NCI-H748 (cell line): Measurements from ENCODE around the gene KHDC3L.
"Not testable (repeated sequence)": the region's sequence is repeated elsewhere in the genome, so short reads cannot be mapped to it uniquely, and the experiment has no call there.

Experiments used
- DNase-seq: peaks from one replicate; lab custom pipeline; 2025; ENCODE audit not compliant: unreplicated experiment; lab: John Stamatoyannopoulos, UW

KHDC3L gene

GRCh38 chr6:73369157-73369556, 6.7 kb downstream of the KHDC3L start:
- no peak for DNase-seq

DNA sequence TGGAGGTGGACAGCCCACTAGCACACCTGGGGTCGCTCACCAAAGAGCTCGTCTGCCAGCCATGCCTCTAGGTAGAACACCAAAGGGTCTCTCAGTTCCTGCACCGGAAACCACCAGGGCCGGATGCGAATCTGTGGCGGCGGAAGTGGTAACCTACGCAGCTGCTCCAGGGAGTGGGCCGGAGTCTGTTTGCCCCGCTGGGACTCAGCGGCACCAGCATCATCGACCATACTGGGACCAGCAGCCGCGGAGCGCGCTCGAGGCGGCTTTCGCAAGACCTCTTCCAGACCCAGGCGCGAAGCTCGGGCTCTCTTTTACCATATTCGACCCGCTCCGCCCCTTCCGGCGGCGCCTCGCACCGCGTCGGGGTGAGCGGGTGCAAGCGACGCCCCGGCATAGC, 7.1 kb downstream of the KHDC3L start, which contains the start of gene OOEP:
TSS of gene OOEP (minus strand) at position 335 of the 400 bp plus-strand sequence. CDS start at position 230, 105 bp downstream.
- no peak for DNase-seq

DNA sequence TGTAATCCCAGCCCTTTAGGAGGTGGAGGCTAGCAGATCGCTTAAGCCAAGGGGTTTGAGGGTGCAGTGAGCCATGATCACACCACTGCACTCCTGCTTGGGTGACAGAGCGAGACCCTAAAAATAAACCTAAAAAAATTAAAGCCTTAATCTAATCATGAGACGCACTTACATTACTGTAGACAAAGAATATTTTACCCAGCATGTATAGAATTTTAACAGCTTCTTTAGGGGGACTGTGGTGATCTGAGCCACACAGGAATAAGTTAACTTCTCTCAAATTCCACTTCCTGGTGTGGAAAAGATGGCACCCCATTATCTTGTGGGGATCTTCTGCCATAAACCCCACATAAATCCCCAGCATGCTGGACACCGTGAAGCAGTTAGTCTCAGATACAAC, 9.5 kb downstream of the KHDC3L start:
- DNase-seq, result no peak

- no peak for DNase-seq
Observed at GRCh38 chr6:73372516-73372915, 10.1 kb downstream of the KHDC3L start.

GRCh38 chr6:73375216-73375615, 12.8 kb downstream of the KHDC3L start:
- no peak for DNase-seq

- DNase-seq, result no peak
Observed at GRCh38 chr6:73377225-73377624, 14.8 kb downstream of the KHDC3L start.

GRCh38 chr6:73381531-73381930, 19.1 kb downstream of the KHDC3L start:
- DNase-seq, result not testable (repeated sequence)

DNA sequence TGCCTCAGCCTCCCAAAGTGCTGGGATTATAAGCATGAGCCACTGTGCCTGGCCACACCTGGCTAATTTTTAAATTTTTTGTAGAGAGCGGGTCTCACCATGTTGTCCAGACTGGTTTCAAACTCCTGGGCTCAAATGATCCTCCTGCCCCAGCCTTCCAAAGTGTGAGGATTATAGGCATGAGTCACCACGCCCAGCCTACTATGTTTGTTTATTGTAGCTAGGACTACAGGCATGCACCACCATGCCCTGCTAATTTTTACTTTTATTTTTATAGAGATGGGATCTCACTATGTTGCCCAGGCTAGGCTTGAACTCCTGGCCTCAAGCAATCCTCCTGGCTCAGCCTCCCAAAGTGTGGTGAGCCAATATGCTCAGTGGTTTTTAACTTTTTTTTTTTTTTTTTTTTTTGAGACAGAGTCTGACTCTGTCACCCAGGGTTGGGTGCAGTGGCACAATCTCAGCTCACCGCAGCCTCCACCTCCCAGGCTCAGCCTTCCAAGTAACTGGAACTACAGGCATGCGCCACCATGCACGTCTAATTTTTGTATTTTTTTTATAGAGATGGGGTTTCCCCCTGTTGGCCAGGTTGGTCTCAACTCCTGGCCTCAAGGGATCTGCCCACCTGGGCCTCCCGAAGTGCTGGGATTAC, 20.1 kb downstream of the KHDC3L start:
- DNase-seq, result no peak

DNA sequence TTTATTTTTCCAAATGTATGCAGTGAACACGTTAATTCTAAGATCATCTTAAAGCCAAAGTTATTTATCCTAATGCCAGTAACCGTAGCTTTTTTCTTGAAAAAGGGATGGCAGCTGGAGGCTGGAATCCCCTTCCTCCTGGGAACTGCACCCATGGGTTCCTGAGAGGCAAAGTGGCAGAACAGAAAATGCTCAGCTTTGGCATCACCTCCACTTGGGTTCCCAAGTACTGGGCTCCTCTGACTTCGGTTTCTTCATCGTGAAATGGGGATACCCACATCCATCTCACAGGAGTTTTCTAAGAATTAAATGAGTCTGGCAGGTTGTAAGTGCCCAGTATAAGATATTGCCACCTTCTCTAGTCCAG, 26.0 kb downstream of the KHDC3L start:
- DNase-seq, result peak; percentile 42

GRCh38 chr6:73388800-73389512, 26.5 kb downstream of the KHDC3L start:
- DNase-seq, result peak; percentile 71

DNA sequence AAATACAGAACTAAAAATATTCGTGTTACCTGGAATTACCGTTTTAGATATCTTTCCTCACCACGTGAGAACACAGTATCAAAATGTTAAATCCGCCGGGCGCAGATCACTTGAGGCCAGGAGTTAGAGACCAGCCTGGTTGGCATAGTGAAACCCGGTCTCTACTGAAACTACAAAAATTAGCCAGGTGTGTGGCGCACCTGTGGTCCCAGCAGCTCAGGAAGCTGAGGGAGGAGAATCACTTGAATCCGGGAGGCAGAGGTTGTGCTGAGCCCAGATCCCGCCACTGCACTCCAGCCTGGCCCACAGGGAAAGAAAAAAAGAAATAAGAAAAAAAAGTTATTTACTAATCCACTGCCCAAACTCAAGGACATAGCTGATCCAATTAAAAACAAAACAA, 27.4 kb downstream of the KHDC3L start:
- DNase-seq, result peak; percentile 27

DNA sequence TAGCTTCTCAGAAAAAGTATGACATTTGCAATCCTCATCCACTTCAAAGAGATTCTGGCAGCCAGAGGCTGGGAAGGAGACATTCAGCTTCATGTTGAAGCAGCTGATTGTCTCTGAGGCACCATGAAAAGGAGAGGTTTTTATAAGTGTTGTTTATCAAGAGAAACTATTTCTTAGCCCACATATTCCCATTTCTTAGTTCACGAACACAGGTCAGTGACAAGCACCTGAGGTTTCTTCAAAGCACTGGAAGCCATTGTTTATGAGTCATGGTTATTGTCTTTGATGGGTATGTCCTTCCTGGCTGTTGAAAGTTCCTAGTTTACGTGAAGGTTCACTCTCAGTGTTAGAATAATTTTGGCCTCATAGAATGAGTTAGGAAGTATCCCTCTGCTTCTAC, 29.2 kb downstream of the KHDC3L start:
- DNase-seq, result no peak

- DNase-seq, result peak; percentile 9
Observed at GRCh38 chr6:73392188-73392587, 29.7 kb downstream of the KHDC3L start.

DNA sequence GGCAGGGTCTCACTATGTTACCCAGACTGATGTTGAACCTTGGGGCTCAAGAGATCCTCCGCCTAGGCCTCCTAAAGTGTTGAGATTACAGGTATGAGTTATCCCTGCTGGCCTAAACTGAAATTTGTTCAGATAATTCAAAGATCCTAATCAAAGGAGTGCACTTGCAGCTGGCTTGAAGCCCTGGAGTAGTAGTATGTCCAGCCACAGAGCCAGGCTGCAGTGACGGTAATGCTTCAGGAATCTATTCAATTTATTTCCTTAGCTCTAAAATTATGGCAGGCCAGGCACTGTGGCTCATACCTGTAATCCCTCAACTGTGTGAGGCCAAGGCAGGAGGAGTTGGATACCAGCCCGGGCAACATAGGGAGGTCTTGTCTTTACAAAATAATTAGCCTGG, 30.8 kb downstream of the KHDC3L start:
- no peak for DNase-seq

- DNase-seq, result no peak
Observed at GRCh38 chr6:73394577-73395354, 32.3 kb downstream of the KHDC3L start, which contains the start of gene DDX43. TSS of gene DDX43 (plus strand) at chr6:73394828. CDS start at chr6:73394906, 78 bp downstream.

GRCh38 chr6:73395875-73396274, 33.4 kb downstream of the KHDC3L start:
- no peak for DNase-seq

DNA sequence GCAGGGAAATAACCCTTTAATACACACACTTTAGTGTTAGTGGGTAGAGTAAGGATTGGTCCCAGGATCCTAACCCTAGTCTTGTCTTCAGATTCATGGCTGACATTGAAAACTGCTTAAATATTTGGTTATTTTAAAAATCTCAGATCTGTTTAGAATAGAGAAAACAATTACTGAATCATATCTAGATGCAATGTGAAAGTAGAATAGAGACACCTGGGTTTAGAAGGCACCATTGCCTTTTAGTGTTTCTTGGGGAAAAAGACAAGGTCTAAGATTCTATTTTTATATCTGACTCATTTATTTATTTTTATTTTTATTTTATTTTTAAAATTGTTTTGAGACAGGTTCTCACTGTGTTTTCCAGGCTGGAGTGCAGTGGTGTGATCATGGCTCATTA, 38.2 kb downstream of the KHDC3L start:
- no peak for DNase-seq

GRCh38 chr6:73409395-73409794, 46.9 kb downstream of the KHDC3L start:
- DNase-seq, result no peak

DNA sequence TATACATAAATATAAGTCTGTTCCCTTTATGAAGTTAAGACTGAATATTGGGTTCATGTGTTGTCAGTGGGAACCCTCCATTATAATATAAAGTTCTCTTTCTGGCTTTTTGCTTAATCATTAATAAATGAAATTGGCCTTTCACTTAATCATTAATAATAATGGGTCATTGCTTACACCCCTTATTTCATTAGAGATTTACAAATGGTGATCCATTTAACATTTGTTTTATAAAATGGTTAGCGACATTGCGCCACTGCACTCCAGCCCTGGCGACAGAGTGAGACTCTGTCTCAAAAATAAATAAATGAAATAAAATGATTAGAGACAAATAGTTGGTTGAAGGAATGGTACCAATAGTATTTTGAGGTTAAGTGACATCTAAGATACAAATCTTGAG, 50.6 kb downstream of the KHDC3L start:
- no peak for DNase-seq
